ENCODE measurements around the gene WDR33.

DNA sequence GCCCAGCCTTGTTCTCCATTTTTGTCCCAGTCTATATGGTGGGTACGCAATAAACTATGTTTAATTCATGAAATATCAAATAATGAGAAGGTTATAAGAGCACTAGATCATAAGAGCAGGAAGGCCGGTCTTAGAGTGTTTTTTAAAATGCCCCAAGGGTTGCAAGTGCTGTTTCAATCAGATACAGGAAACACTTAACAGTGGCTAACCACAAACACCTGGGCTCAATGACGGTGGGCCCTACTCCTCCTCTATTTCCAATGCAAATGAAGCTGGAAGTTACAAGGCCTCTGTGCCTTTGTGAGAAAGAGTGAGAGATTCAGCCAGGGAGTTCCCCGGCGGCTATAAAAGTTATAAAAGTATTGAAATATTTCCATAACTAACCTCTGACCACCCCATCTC lies 18.9 kb upstream of the WDR33 start:
- TF ChIP-seq, protein P1, sequence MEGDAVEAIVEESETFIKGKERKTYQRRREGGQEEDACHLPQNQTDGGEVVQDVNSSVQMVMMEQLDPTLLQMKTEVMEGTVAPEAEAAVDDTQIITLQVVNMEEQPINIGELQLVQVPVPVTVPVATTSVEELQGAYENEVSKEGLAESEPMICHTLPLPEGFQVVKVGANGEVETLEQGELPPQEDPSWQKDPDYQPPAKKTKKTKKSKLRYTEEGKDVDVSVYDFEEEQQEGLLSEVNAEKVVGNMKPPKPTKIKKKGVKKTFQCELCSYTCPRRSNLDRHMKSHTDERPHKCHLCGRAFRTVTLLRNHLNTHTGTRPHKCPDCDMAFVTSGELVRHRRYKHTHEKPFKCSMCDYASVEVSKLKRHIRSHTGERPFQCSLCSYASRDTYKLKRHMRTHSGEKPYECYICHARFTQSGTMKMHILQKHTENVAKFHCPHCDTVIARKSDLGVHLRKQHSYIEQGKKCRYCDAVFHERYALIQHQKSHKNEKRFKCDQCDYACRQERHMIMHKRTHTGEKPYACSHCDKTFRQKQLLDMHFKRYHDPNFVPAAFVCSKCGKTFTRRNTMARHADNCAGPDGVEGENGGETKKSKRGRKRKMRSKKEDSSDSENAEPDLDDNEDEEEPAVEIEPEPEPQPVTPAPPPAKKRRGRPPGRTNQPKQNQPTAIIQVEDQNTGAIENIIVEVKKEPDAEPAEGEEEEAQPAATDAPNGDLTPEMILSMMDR (IDR thresholded peaks at IDR 0.05) = no peak
- TF ChIP-seq POLR2AphosphoS5 (IDR thresholded peaks at IDR 0.05) = no peak
- TF ChIP-seq POLR2A (IDR thresholded peaks at IDR 0.05) = no peak

All from breast epithelium (tissue), 3 donors.